Measurements from ENCODE around the gene MYL4. TPM values are rescaled to one million over a fixed set of nuclear protein-coding genes. Genes with fewer than 3 reads are reported as not detected.

MYL4 gene
- total and polyA plus RNA-seq, 3 experiments from 2014 or later, result not detected

DNA sequence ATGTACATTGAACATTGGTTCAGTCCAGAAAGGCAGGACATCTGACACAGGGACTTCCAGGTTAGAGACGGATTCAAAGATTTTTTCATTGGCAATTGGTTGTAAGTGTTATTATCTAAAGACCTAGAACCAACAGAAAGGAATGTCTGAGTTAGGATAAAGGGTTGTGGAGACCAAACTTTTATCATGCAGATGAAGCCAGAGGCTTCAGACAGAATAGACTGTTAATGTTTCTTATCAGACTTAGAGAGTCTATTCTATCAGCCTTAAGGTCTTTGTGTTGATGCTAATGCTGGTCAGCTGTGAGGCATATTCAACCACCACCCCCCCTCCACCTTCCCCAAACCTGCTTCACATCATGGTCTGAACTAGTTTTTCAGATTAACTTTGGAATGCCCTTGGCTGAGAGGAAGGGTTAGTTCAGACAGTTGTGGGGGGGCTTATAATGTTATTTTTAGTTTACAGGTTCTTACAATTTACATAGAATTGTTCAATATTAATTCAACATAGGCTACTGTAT lies 42.3 kb downstream of the MYL4 start:
- H3K27me3 Mint-ChIP-seq, result peaks cover 18 to 43% of the 10 kb centered on the region in 2 donors
- DNase-seq, result no peak
- peaks cover 5 to 11% (median 11%) of the 10 kb centered on the region in 3 donors for H3K4me1 Mint-ChIP-seq
- ChIA-PET POLR2A (no interaction called here), CTCF (no interaction called here)
- Histone ChIP-seq H3K36me3 (ENCODE audit: insufficient read depth, low read length) (no peaks in the 10 kb centered on the region), H3K4me3 (ENCODE audit: low read length) (no peak overlapping the region), H3K27me3 (ENCODE audit: insufficient read depth, low read length, poor library complexity, severe bottlenecking) (peaks cover 3% of the 10 kb centered on the region), H3K9me3 (ENCODE audit: low read length) (no peaks in the 10 kb centered on the region), H3K27ac (ENCODE audit: low read depth, low read length) (no peak overlapping the region), H3K4me1 (ENCODE audit: insufficient read depth, low read length) (peaks cover 4% of the 10 kb centered on the region)
- no peak overlapping the region for H3K27ac Mint-ChIP-seq
- no peaks in the 10 kb centered on the region for H3K9me3 Mint-ChIP-seq
- no peaks in the 10 kb centered on the region for H3K36me3 Mint-ChIP-seq
- H3K4me3 Mint-ChIP-seq, result peak overlapping the region in 2 of 7 donors; percentile 27 to 62

DNA sequence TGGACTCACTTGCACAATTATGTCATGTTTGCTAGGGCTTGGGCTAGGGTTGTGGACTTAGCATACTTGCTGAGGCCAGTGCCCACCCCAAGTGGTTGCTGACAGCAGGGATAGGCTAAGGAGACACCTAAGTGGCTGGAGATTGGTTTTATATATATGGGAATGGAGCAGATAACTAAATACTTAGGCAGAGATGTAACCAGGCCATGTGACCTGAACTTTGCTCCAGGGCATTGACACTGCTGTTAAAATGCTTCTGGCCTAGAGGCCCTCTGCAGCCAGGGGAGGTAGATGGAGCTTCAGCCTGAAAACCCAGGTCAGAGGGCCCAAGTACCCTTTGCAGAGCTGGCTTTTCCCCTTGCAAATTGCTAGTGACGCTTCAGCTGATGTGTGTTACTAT lies 43.1 kb downstream of the MYL4 start:
- no peak overlapping the region for H3K4me3 ChIP-seq (ENCODE audit: low read length)
- no peak overlapping the region for H3K27ac Mint-ChIP-seq
- ChIA-PET CTCF (interaction anchor here (1.0 kb wide), 1 partner anchor 10 kb away, joined by 3 read pairs; no protein-coding TSS in a partner anchor), POLR2A (no interaction called here)
- peaks cover 5 to 11% (median 11%) of the 10 kb centered on the region in 3 donors for H3K4me1 Mint-ChIP-seq
- H3K9me3 ChIP-seq (ENCODE audit: low read length), result no peaks in the 10 kb centered on the region
- H3K36me3 Mint-ChIP-seq, result no peaks in the 10 kb centered on the region
- H3K27me3 ChIP-seq (ENCODE audit: insufficient read depth, low read length, poor library complexity, severe bottlenecking), result peaks cover 3% of the 10 kb centered on the region
- peak overlapping the region; percentile 3 to 81 (median 62) for H3K4me3 Mint-ChIP-seq
- no peaks in the 10 kb centered on the region for H3K9me3 Mint-ChIP-seq
- no peak overlapping the region for H3K27ac ChIP-seq (ENCODE audit: low read depth, low read length)
- H3K4me1 ChIP-seq (ENCODE audit: insufficient read depth, low read length), result peaks cover 4% of the 10 kb centered on the region
- H3K27me3 Mint-ChIP-seq, result peaks cover 25 to 46% of the 10 kb centered on the region in 2 donors
- no peaks in the 10 kb centered on the region for H3K36me3 ChIP-seq (ENCODE audit: insufficient read depth, low read length)
- no peak for DNase-seq

DNA sequence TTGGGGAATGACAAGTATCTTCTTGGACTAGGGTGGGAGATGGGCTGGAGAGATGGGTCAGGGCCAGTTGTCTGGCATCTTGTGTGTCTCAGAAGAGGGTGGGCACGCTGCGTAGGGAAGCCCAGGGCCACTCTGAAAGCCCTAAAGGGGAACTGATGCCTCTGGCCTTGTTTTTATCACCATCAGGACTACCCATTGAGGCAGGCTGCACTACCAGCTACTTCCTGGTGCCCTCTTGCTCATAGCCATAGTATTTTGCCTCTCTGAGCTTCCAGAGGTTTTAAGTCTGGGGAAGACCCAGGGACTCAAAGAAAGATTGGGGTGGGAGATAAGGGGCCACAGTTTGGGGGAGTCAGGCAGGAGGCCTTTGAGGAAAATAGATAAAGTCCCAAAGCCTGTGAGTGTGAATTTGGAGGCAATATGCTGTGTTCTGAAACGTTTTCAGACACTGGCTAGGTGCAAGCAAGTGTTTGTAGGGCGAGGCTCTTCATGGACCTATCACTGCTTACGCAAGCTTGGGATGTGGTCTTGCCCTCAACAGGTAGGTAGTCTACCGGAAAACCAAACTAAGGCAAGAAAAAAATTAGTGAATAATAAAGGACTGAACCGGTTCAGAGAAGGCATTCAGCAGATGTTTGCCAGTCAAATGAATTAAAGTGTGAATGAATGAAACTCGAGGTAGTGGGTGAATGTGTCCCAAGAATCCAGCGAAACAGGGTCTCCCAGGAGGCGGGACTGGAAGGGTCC lies 43.8 kb downstream of the MYL4 start:
- Histone ChIP-seq H3K4me3 (ENCODE audit: low read length) (no peak overlapping the region), H3K36me3 (ENCODE audit: insufficient read depth, low read length) (no peaks in the 10 kb centered on the region), H3K4me1 (ENCODE audit: insufficient read depth, low read length) (peaks cover 4% of the 10 kb centered on the region), H3K9me3 (ENCODE audit: low read length) (no peaks in the 10 kb centered on the region), H3K27me3 (ENCODE audit: insufficient read depth, low read length, poor library complexity, severe bottlenecking) (peaks cover 3% of the 10 kb centered on the region), H3K27ac (ENCODE audit: low read depth, low read length) (no peak overlapping the region)
- Mint-ChIP-seq H3K36me3 (no peaks in the 10 kb centered on the region), H3K27me3 (peaks cover 29 to 54% of the 10 kb centered on the region in 2 donors), H3K9me3 (no peaks in the 10 kb centered on the region), H3K27ac (no peak overlapping the region), H3K4me3 (peak overlapping the region; percentile 69 to 85 (median 76)), H3K4me1 (peaks cover 5 to 11% (median 11%) of the 10 kb centered on the region in 3 donors)
- POLR2A ChIA-PET, result no interaction called here
- CTCF ChIA-PET, result interaction anchor here (1.0 kb wide), 1 partner anchor 11 kb away, joined by 3 read pairs; no protein-coding TSS in a partner anchor
- no peak for DNase-seq

DNA sequence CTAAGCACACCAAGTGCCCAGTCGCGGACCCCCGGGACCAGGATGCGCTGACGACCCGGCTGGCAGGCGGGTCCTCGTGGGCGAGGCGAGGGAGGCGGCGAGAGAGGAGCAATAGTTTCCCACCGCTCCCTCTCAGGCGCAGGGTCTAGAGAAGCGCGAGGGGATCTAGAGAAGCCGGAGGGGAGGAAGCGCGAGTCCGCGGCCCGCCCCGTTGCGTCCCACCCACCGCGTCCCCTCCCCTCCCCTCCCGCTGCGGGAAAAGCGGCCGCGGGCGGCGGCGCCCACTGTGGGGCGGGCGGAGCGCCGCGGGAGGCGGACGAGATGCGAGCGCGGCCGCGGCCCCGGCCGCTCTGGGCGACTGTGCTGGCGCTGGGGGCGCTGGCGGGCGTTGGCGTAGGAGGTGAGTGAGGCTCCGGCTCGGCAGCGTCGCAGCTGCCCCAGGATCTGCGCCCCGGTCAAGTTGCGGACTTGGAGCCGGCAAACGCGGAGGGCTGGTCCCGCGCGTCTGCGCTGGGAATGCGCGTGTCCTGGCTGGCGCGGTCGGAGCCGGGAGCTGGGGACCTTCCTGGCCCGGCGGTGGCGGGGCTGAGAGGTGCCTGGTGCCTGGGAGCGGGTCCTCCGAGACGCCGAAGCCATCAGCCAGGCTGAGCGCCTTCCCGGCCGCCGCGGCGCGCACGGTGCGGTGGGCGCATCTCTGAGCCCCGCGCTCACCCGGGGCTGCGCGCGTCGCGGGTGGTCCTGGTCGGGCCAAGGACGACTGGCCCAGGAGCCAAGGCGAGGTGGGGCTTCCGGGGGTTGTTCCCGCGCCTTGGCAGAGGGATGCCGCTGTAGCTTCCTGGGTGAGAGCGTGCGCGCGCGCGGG lies 44.6 kb downstream of the MYL4 start, which contains the start of gene ITGB3:
Gene ITGB3 (plus strand): TSS at position 287 of the 862 bp plus-strand sequence. CDS start 35 bp downstream, at position 322.
- POLR2A ChIA-PET, result no interaction called here
- H3K36me3 Mint-ChIP-seq, result no peaks in the 10 kb centered on the region
- Histone ChIP-seq H3K27ac (ENCODE audit: low read depth, low read length) (no peak within 1 kb of the TSS), H3K9me3 (ENCODE audit: low read length) (no peaks in the 10 kb centered on the region), H3K36me3 (ENCODE audit: insufficient read depth, low read length) (no peaks in the 10 kb centered on the region), H3K4me3 (ENCODE audit: low read length) (peak within 1 kb of the TSS; percentile 43), H3K27me3 (ENCODE audit: insufficient read depth, low read length, poor library complexity, severe bottlenecking) (peaks cover 5% of the 10 kb centered on the region), H3K4me1 (ENCODE audit: insufficient read depth, low read length) (peaks cover 4% of the 10 kb centered on the region)
- H3K9me3 Mint-ChIP-seq, result no peaks in the 10 kb centered on the region
- H3K4me3 Mint-ChIP-seq, result peak within 1 kb of the TSS; percentile 85 to 91 (median 88)
- H3K27ac Mint-ChIP-seq, result peak within 1 kb of the TSS in 3 of 8 donors; percentile 68 to 91 (median 69)
- peaks cover 33 to 62% of the 10 kb centered on the region in 2 donors for H3K27me3 Mint-ChIP-seq
- peak; percentile 37 to 78 (median 56) for DNase-seq
- CTCF ChIA-PET, result interaction anchor here (0.5 to 1.0 kb wide), 2 partner anchors 20 to 131 kb away, joined by 3 read pairs; no protein-coding TSS in a partner anchor
- peaks cover 5 to 13% (median 11%) of the 10 kb centered on the region in 3 donors for H3K4me1 Mint-ChIP-seq

DNA sequence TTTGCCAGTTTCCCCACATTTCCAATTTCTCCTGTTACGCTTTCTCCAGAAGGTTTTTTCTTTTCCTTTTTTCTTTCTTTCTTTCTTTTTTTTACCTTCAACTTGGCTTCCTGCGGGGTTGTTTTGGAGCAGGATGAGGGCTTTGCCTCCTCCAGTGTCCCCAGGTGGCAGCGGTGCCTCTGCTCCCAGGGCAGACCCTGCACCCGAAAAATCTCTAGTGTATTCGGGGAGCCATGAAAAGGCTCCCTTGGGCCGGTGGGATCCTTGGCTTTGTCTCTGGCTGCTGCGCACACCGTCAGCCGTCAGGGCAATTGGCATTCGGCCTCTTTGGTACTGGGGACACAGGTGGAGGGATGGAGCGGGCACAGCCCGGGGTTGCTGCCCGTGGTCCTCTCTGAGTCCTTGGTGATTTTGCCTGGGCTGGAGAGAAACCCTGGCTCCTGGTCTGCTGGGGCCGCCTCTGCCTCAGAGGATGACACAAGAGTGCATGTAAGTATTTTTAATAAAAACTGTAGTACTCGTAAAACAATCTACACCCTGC lies 45.3 kb downstream of the MYL4 start:
- H3K27ac Mint-ChIP-seq, result peak overlapping the region in 3 of 8 donors; percentile 68 to 91 (median 69)

DNA sequence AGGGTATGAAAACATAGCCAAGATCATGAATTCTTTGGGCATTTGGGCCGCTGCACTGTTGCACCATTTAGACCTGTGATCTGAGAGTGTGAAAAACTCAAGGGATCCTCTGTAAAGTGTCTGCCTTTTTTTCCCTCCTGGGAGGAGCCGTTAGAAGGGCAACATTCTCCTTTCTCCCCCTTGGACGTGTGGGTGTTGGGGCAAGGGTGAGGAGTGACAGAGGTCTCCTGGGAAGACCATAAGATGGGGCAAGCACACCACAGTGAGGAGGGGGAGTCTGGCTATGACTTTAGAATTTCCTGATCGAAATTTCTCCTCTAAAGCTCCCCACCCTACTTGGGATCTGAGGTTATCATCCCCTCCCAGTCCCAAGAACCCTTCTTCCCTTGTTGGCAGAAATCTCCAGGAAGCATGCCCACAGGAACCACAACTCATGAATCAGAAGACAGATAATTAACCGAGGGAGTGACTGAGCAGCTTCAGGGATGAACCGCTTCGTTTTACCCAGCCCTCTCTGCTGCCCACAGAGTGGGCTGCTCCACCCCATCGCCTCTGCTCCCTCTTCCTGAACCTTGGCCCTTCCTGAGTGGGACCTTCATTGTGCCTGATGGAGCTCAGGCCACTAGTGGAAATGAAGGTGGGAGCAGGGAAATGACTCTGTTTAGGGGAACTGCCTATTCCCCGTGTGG lies 48.6 kb downstream of the MYL4 start:
- peaks cover 4% of the 10 kb centered on the region for H3K4me1 ChIP-seq (ENCODE audit: insufficient read depth, low read length)
- no peak overlapping the region for H3K4me3 ChIP-seq (ENCODE audit: low read length)
- ChIA-PET POLR2A (no interaction called here), CTCF (no interaction called here)
- no peak overlapping the region for H3K27ac ChIP-seq (ENCODE audit: low read depth, low read length)
- H3K27ac Mint-ChIP-seq, result no peak overlapping the region
- DNase-seq, result no peak
- H3K36me3 Mint-ChIP-seq, result no peaks in the 10 kb centered on the region
- no peaks in the 10 kb centered on the region for H3K36me3 ChIP-seq (ENCODE audit: insufficient read depth, low read length)
- peaks cover 7% of the 10 kb centered on the region for H3K27me3 ChIP-seq (ENCODE audit: insufficient read depth, low read length, poor library complexity, severe bottlenecking)
- H3K27me3 Mint-ChIP-seq, result peaks cover 32 to 73% of the 10 kb centered on the region in 2 donors
- H3K4me3 Mint-ChIP-seq, result no peak overlapping the region
- H3K4me1 Mint-ChIP-seq, result peaks cover 5 to 13% (median 11%) of the 10 kb centered on the region in 3 donors
- H3K9me3 ChIP-seq (ENCODE audit: low read length), result no peaks in the 10 kb centered on the region
- no peaks in the 10 kb centered on the region for H3K9me3 Mint-ChIP-seq

More for the DNA sequence above, 45.3 kb downstream of the MYL4 start:
- H3K9me3 Mint-ChIP-seq, result no peaks in the 10 kb centered on the region
- H3K4me1 ChIP-seq (ENCODE audit: insufficient read depth, low read length), result peaks cover 4% of the 10 kb centered on the region
- peak overlapping the region; percentile 85 to 91 (median 88) for H3K4me3 Mint-ChIP-seq
- ChIA-PET POLR2A (no interaction called here), CTCF (interaction anchor here (0.5 to 1.0 kb wide), 2 partner anchors 21 to 132 kb away, joined by 3 read pairs; no protein-coding TSS in a partner anchor)
- peaks cover 34 to 69% of the 10 kb centered on the region in 2 donors for H3K27me3 Mint-ChIP-seq
- H3K9me3 ChIP-seq (ENCODE audit: low read length), result no peaks in the 10 kb centered on the region
- H3K36me3 ChIP-seq (ENCODE audit: insufficient read depth, low read length), result no peaks in the 10 kb centered on the region
- H3K36me3 Mint-ChIP-seq, result no peaks in the 10 kb centered on the region
- peaks cover 5 to 13% (median 11%) of the 10 kb centered on the region in 3 donors for H3K4me1 Mint-ChIP-seq
- H3K27me3 ChIP-seq (ENCODE audit: insufficient read depth, low read length, poor library complexity, severe bottlenecking), result peaks cover 7% of the 10 kb centered on the region
- H3K4me3 ChIP-seq (ENCODE audit: low read length), result peak overlapping the region; percentile 43
- no peak overlapping the region for H3K27ac ChIP-seq (ENCODE audit: low read depth, low read length)
- DNase-seq, result no peak

DNA sequence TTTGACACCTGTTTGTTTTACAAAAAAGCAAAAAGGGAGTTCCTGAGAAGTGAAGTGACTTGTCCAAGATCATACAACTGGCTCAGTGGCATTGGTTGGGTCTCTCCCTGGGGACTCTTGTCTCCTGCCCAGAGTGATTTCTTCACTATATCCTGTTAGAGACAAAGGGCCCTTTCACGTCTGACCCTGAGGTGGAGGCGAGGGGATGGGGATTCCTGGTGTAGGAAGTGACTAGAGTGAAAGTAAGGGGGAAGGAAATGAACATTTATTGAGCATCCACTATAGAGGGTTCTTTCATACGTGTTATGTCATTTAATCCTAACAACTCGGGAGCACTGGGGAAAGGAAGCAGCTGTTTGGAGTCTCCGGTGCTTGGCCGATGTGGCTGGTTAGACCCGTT lies 53.4 kb downstream of the MYL4 start:
- Mint-ChIP-seq H3K4me1 (peaks cover 0 to 2% (median 0%) of the 10 kb centered on the region in 3 donors), H3K27ac (no peak overlapping the region), H3K9me3 (no peaks in the 10 kb centered on the region), H3K4me3 (no peak overlapping the region), H3K36me3 (no peaks in the 10 kb centered on the region), H3K27me3 (peaks cover 13 to 53% of the 10 kb centered on the region in 2 donors)
- DNase-seq, result no peak
- H3K27me3 ChIP-seq (ENCODE audit: insufficient read depth, low read length, poor library complexity, severe bottlenecking), result peaks cover 4% of the 10 kb centered on the region
- H3K27ac ChIP-seq (ENCODE audit: low read depth, low read length), result no peak overlapping the region
- no peaks in the 10 kb centered on the region for H3K9me3 ChIP-seq (ENCODE audit: low read length)
- CTCF ChIA-PET, result no interaction called here
- no peak overlapping the region for H3K4me3 ChIP-seq (ENCODE audit: low read length)
- H3K4me1 ChIP-seq (ENCODE audit: insufficient read depth, low read length), result no peaks in the 10 kb centered on the region
- POLR2A ChIA-PET, result no interaction called here
- no peaks in the 10 kb centered on the region for H3K36me3 ChIP-seq (ENCODE audit: insufficient read depth, low read length)
